Stomach (tissue), 9 donors: Measurements from ENCODE around the gene ITPKB. TPM values are rescaled to one million over a fixed set of nuclear protein-coding genes. Genes with fewer than 3 reads are reported as not detected.
"Not testable (repeated sequence)": the region's sequence is repeated elsewhere in the genome, so short reads cannot be mapped to it uniquely, and the experiment has no call there.

Experiments
- DNase-seq, 2 donors: peaks; one replicate each; pipeline versions ENCODE4 v3.0.0 to v3.0.0-alpha.2; 2013 to 2019
- H3K27ac ChIP-seq, 5 donors: fragments of 200-600 bp in 4 of 5; sonication (generic) in 4 of 5; one replicate each; pipeline ENCODE4 v1.5.1; 2013 to 2019; ENCODE audit warnings: mild to moderate bottlenecking in 1 of 5, moderate library complexity in 1 of 5
- H3K27me3 ChIP-seq, 3 donors: fragments of 200-600 bp; sonication (generic); one replicate each; pipeline ENCODE4 v1.5.1; 2017 to 2019; ENCODE audit warnings: mixed run types in 1 of 3
- H3K36me3 ChIP-seq, 4 donors: fragments of 200-600 bp; sonication (generic); 1 replicate in 3 of 4; 2 replicates in 1 of 4; pipeline ENCODE4 v1.5.1; 2016 to 2019
- H3K4me1 ChIP-seq, 4 donors: fragments of 200-600 bp; sonication (generic); one replicate each; pipeline ENCODE4 v1.5.1; 2016 to 2019
- H3K4me3 ChIP-seq, 4 donors: fragments of 200-600 bp; sonication (generic) in 3 of 4; one replicate each; pipeline ENCODE4 v1.5.1; 2016 to 2019; ENCODE audit warnings: mild to moderate bottlenecking in 1 of 4
- H3K9me3 ChIP-seq, 4 donors: fragments of 200-600 bp; sonication (generic); one replicate each; pipeline ENCODE4 v1.5.1; 2016 to 2019
- EP300 ChIP-seq: sonication (generic); formaldehyde crosslinking; IDR thresholded peaks from one replicate; pipeline ENCODE4 v1.6.1; 2017; ENCODE audit warnings: antibody characterized with exemption
- POLR2A ChIP-seq, 4 donors: fragments of 450-650 bp; IDR thresholded peaks; one replicate each; pipeline ENCODE4 v1.6.1; 2016; ENCODE audit warnings: antibody characterized with exemption in 4 of 4, control low read depth in 2 of 4, mild to moderate bottlenecking in 1 of 4, moderate library complexity in 1 of 4
- POLR2AphosphoS5 ChIP-seq, 3 donors: sonication (generic); formaldehyde crosslinking; IDR thresholded peaks; one replicate each; pipeline ENCODE4 v1.6.1; 2016; ENCODE audit warnings: antibody characterized with exemption in 3 of 3
- WGBS, 5 donors: extraction: QIAGEN DNeasy Blood & Tissue Kit in 3 of 5; methylation state at CpG; one replicate each; pipeline versions ENCODE4 v1.1.5 to v1.1.7; 2013 to 2018; 5-methylcytosine and 5-hydroxymethylcytosine counted together
- intact Hi-C: fragments of 100-400 bp; cut with DNase I; formaldehyde crosslinking; loops from one replicate; pipeline ENCODE4 v1.15.1; 2023; ENCODE audit warnings: low total_unique reads
- polyA plus RNA-seq, 3 donors: library from polyadenylated mRNA; stranded (reverse); fragments of 200-250 nt; gene quantifications; one replicate each; pipeline ENCODE4 v1.2.3, GENCODE V29; 2013
- total RNA-seq, 5 donors: library from RNA; depleted of rRNA; stranded (reverse); fragments of >200 nt; gene quantifications; one replicate each; pipeline versions ENCODE4 v1.1.0 to v1.2.3, GENCODE V29; 2014 to 2016
- TF ChIP-seq, protein P1 (sequence below), 7 experiments: fragments of 450-650 bp in 4 of 7; fragments of 200-600 bp in 3 of 7; sonication (generic) in 3 of 7; IDR thresholded peaks; one replicate each; pipeline ENCODE4 v1.5.1; 2016 to 2019; ENCODE audit warnings: antibody characterized with exemption in 7 of 7, control low read depth in 2 of 7, mild to moderate bottlenecking in 1 of 7
- donor health status: healthy with polysubstance abuse.
- donor health status: Bipolar disorder and iron deficiency.
- donor health status: healthy.

ITPKB gene
- total and polyA plus RNA-seq, 8 donors: 3.8 to 38.8 (median 19.1) TPM

DNA sequence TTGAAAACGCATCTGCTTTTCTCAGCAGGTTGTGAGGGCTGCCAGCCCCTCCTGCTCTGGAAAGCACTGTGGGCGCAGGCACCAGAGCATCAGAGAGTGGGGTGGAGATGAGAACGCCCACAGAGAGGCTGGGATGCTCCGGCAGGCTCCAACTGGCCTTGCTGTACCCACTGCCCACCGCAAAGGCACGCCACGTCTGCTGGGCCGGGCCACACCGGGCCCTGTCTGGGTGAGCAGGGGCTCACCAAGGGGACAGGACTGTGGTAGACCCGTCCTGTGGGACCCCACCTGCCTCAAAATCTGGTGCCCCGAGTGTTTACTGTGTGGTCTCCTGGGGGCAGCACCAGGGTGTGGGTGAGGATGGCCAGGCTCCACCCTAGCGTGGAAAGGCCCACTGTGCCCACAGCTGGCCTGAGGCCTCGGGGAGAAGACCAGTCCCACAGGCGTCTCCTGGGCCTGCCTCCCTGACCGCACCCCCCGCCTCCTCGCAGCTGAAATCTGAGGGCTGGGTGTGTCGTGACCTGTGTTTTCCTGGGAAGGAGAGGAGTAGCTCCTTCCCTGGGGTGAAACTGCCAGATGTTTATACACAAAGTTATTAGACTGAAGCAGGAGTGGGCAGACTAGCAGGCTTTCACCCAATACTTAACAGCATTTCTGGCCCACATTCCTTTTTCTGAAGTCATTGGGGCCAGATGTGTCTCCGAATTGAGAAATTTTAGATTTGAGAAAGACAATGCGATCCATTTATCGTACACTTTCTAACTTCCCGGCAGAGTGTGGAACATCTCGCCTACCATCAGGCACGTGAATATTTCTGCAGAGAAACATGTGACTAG is 136.7 kb downstream of the ITPKB start:
- H3K36me3 ChIP-seq: no peaks in the 10 kb centered on the region
- H3K9me3 ChIP-seq: no peaks in the 10 kb centered on the region
- H3K27me3 ChIP-seq: no peaks in the 10 kb centered on the region
- intact Hi-C loops: loop anchor here (10.0 kb wide), 1 partner anchor 178 kb away; no protein-coding TSS in a partner anchor
- peak in 1 of 2 donors; percentile 72 for DNase-seq
- peaks cover 10 to 46% (median 26%) of the 10 kb centered on the region in 4 donors for H3K4me1 ChIP-seq
- no peak overlapping the region for H3K4me3 ChIP-seq
- 68 to 74% (median 71%) methylated on average over 14 to 24 of the region's 24 CpGs for WGBS, 5 donors
- peak; percentile 48 for TF ChIP-seq EP300
- TF ChIP-seq POLR2AphosphoS5 (IDR thresholded peaks at IDR 0.05): peak in 2 of 3 donors; percentile 65 to 71
- TF ChIP-seq, protein P1, sequence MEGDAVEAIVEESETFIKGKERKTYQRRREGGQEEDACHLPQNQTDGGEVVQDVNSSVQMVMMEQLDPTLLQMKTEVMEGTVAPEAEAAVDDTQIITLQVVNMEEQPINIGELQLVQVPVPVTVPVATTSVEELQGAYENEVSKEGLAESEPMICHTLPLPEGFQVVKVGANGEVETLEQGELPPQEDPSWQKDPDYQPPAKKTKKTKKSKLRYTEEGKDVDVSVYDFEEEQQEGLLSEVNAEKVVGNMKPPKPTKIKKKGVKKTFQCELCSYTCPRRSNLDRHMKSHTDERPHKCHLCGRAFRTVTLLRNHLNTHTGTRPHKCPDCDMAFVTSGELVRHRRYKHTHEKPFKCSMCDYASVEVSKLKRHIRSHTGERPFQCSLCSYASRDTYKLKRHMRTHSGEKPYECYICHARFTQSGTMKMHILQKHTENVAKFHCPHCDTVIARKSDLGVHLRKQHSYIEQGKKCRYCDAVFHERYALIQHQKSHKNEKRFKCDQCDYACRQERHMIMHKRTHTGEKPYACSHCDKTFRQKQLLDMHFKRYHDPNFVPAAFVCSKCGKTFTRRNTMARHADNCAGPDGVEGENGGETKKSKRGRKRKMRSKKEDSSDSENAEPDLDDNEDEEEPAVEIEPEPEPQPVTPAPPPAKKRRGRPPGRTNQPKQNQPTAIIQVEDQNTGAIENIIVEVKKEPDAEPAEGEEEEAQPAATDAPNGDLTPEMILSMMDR (IDR thresholded peaks at IDR 0.05): no peak
- peak overlapping the region; percentile 42 to 84 (median 81) for H3K27ac ChIP-seq

DNA sequence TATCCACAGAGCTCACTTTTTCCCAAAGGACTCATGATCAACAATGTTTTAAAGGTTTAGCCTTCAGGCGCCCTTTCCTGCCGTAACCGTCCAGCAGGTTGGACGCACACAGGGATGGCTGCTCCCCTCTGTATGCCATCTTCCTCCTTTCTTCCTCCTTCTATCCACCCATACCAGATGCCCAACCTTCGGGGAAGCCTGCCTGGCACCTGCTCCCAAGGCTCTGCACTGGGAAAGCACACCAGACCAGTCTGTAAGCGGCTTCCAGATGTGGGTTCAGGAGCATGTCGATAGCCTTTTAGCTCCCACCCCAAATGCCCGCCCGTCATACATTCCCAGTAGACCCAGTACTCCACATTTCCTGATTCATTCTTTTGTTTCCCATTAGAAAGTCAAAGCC is 137.6 kb downstream of the ITPKB start:
- H3K27me3 ChIP-seq: no peaks in the 10 kb centered on the region
- H3K36me3 ChIP-seq: no peaks in the 10 kb centered on the region
- WGBS, 5 donors: 90 to 97% (median 95%) methylated on average over 9 of the region's 9 CpGs
- H3K4me3 ChIP-seq: no peak overlapping the region
- intact Hi-C loops: loop anchor here (10.0 kb wide), 1 partner anchor 177 kb away; no protein-coding TSS in a partner anchor
- H3K4me1 ChIP-seq: peaks cover 10 to 43% (median 23%) of the 10 kb centered on the region in 4 donors
- no peaks in the 10 kb centered on the region for H3K9me3 ChIP-seq
- no peak for DNase-seq
- H3K27ac ChIP-seq: peak overlapping the region in 3 of 5 donors; percentile 76 to 82 (median 81)
- TF ChIP-seq POLR2AphosphoS5 (IDR thresholded peaks at IDR 0.05) (no peak), EP300 (no peak), POLR2A (IDR thresholded peaks at IDR 0.05) (no peak)
- TF ChIP-seq, protein P1 (IDR thresholded peaks at IDR 0.05): no peak

DNA sequence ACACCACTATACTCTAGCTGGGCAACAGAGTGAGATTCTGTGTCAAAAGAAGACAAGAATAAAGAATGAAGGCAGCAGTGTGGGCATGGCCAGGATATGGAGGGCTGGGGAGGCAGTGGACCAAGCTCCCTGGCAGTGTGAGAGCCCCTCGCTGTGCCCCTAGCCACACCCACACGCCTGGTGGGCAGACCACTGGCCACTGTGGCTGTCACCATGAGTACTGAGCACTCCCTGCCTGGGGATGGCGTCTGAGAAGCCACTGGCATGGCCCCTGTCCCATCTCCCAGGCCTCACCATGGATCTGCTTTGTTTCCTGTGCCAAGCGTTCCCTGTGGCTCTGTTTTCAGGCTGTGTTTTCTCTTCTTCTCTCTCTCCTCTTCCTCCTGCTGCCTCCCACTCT is 138.8 kb downstream of the ITPKB start:
- H3K36me3 ChIP-seq: no peaks in the 10 kb centered on the region
- intact Hi-C loops: loop anchor here (10.0 kb wide), 1 partner anchor 175 kb away; no protein-coding TSS in a partner anchor
- TF ChIP-seq, protein P1 (IDR thresholded peaks at IDR 0.05): no peak
- TF ChIP-seq POLR2AphosphoS5 (IDR thresholded peaks at IDR 0.05) (no peak), POLR2A (IDR thresholded peaks at IDR 0.05) (no peak), EP300 (no peak)
- H3K4me3 ChIP-seq: no peak overlapping the region
- no peak overlapping the region for H3K27ac ChIP-seq
- 69 to 89% (median 84%) methylated on average over 3 to 4 of the region's 4 CpGs for WGBS, 5 donors
- H3K4me1 ChIP-seq: peaks cover 9 to 31% (median 17%) of the 10 kb centered on the region in 4 donors
- no peak for DNase-seq
- H3K9me3 ChIP-seq: peaks cover 0 to 8% (median 0%) of the 10 kb centered on the region in 4 donors
- no peaks in the 10 kb centered on the region for H3K27me3 ChIP-seq

DNA sequence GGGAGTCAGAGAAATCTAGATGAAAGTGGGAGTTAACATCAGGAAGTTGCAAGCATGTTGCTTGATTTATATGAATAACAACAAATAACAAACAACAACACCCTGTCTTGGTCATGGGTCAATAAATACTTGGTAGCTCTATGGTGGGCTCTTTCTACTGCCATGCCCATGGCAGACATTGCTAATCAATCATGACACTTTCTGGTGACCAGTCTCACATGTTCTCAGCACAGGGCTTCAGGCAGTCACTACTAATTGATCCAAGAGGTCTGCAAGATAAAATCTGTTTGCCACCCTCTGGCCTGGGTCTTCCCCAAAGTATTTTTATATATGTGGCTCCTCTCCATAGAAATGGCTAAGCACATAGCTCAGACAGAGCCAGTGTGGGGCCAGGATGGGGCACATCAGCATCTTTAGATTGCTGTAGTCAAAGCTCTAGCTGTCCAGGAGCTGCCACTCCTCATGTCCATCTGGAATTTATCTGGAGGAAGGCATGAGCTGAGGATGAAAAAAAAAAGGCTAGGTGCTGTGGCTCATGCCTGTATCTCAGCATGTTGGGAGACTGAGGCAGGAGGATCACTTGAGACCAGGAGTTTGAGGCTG is 139.3 kb downstream of the ITPKB start:
- H3K27ac ChIP-seq: no peak overlapping the region
- DNase-seq: no peak

GRCh38 chr1:226598955-226599354 is 140.1 kb downstream of the ITPKB start:
- H3K36me3 ChIP-seq, H3K27ac ChIP-seq, H3K27me3 ChIP-seq, DNase-seq, H3K4me3 ChIP-seq, intact Hi-C loops, H3K9me3 ChIP-seq: not testable (repeated sequence)
- 80 to 89% (median 85%) methylated on average over 3 of the region's 3 CpGs for WGBS, 5 donors
- H3K4me1 ChIP-seq: peaks cover 6 to 18% (median 10%) of the 10 kb centered on the region in 4 donors

More for the DNA sequence above, 139.3 kb downstream of the ITPKB start:
- H3K36me3 ChIP-seq: no peaks in the 10 kb centered on the region
- peaks cover 0 to 8% (median 0%) of the 10 kb centered on the region in 4 donors for H3K9me3 ChIP-seq
- peaks cover 9 to 26% (median 14%) of the 10 kb centered on the region in 4 donors for H3K4me1 ChIP-seq
- intact Hi-C loops: loop anchor here (10.0 kb wide), 1 partner anchor 175 kb away; no protein-coding TSS in a partner anchor
- no peak overlapping the region for H3K4me3 ChIP-seq
- no peak for TF ChIP-seq POLR2AphosphoS5 (IDR thresholded peaks at IDR 0.05)
- TF ChIP-seq EP300: no peak
- no peak for TF ChIP-seq POLR2A (IDR thresholded peaks at IDR 0.05)
- TF ChIP-seq, protein P1 (IDR thresholded peaks at IDR 0.05): no peak
- no peaks in the 10 kb centered on the region for H3K27me3 ChIP-seq
